H1 (cell line): ENCODE results near the gene LYVE1.
A peak's percentile ranks its signal among the peaks of the same experiment; 100 is the strongest.

Experiments
- CBX8 ChIP-seq: fragments of 300-800, 300-1000 bp; sonication (generic); IDR thresholded peaks from 2 replicates; pipeline ENCODE4 v1.7.1; 2016; ENCODE audit warnings: low read depth, low read length, borderline replicate concordance
- EZH2 ChIP-seq: fragments of 200-600 bp; sonication (generic); IDR thresholded peaks from 2 replicates; pipeline ENCODE4 v1.7.1; 2012; ENCODE audit warnings: low read depth, mild to moderate bottlenecking, moderate library complexity, low read length, inconsistent platforms; ENCODE audit not compliant: severe bottlenecking
- MAFK ChIP-seq: IDR thresholded peaks from 2 replicates; pipeline ENCODE4 v1.6.1; 2012; ENCODE audit warnings: low read depth, mild to moderate bottlenecking, improper control_type of control experiment, low read length
- POLR2A ChIP-seq, 2 experiments: IDR thresholded peaks; 1 replicate in 1 of 2; 2 replicates in 1 of 2; pipeline ENCODE4 v1.6.1; 2011; ENCODE audit warnings: low read depth in 2 of 2, low read length in 2 of 2, mild to moderate bottlenecking in 2 of 2; ENCODE audit errors: control extremely low read depth in 1 of 2
- SIN3A ChIP-seq, 2 experiments: IDR thresholded peaks in 1 of 2; conservative IDR thresholded peaks in 1 of 2; 2 replicates each; pipeline ENCODE4 v1.6.1; 2011 to 2012; ENCODE audit warnings: low read length in 2 of 2, improper control_type of control experiment in 1 of 2, low read depth in 1 of 2, mild to moderate bottlenecking in 1 of 2
- SP2 ChIP-seq: IDR thresholded peaks from 2 replicates; pipeline ENCODE4 v1.6.1; 2012; ENCODE audit warnings: mild to moderate bottlenecking, low read length, inconsistent platforms
- USF2 ChIP-seq: IDR thresholded peaks from 2 replicates; pipeline ENCODE4 v1.6.1; 2011; ENCODE audit warnings: low read length, improper control_type of control experiment
- YY1 ChIP-seq: IDR thresholded peaks from 2 replicates; pipeline ENCODE4 v1.6.1; 2011; ENCODE audit warnings: low read depth, mild to moderate bottlenecking, low read length
- TF ChIP-seq, protein P1 (sequence below), 3 experiments: IDR thresholded peaks; 1 replicate in 2 of 3; 2 replicates in 1 of 3; pipeline versions ENCODE4 v1.5.1 to v1.6.1; 2011; ENCODE audit warnings: low read length in 3 of 3, mild to moderate bottlenecking in 3 of 3, inconsistent platforms in 2 of 3, low read depth in 1 of 3, moderate library complexity in 1 of 3; ENCODE audit not compliant: insufficient read depth in 1 of 3; ENCODE audit errors: control extremely low read depth in 1 of 3

GRCh38 chr11:10564696-10565318 is 3.7 kb downstream of the LYVE1 start:
- TF ChIP-seq MAFK (no peak), CBX8 (no peak), SIN3A (conservative IDR thresholded peaks at IDR 0.05 in 1 of 2, IDR thresholded peaks at IDR 0.05 in 1 of 2; ENCODE audit: low read depth in 1 of 2, low read length in 2 of 2) (no peak), EZH2 (no peak), POLR2A (IDR thresholded peaks at IDR 0.05; ENCODE audit: control extremely low read depth in 1 of 2, low read depth in 2 of 2, low read length in 2 of 2) (no peak), USF2 (no peak), SP2 (no peak), YY1 (no peak)
- TF ChIP-seq, protein P1, sequence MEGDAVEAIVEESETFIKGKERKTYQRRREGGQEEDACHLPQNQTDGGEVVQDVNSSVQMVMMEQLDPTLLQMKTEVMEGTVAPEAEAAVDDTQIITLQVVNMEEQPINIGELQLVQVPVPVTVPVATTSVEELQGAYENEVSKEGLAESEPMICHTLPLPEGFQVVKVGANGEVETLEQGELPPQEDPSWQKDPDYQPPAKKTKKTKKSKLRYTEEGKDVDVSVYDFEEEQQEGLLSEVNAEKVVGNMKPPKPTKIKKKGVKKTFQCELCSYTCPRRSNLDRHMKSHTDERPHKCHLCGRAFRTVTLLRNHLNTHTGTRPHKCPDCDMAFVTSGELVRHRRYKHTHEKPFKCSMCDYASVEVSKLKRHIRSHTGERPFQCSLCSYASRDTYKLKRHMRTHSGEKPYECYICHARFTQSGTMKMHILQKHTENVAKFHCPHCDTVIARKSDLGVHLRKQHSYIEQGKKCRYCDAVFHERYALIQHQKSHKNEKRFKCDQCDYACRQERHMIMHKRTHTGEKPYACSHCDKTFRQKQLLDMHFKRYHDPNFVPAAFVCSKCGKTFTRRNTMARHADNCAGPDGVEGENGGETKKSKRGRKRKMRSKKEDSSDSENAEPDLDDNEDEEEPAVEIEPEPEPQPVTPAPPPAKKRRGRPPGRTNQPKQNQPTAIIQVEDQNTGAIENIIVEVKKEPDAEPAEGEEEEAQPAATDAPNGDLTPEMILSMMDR (IDR thresholded peaks at IDR 0.05; ENCODE audit: control extremely low read depth in 1 of 3, insufficient read depth in 1 of 3, low read depth in 1 of 3, low read length in 3 of 3) = peak in 2 of 3 experiments; percentile 17 to 31; a peak in 2 of 4 replicates
